Vagina (tissue), 2 donors: ENCODE measurements around the gene ADCY7.

Experiments
- CTCF ChIP-seq, 3 experiments: fragments of 450-650 bp in 2 of 3; fragments of 200-600 bp in 1 of 3; sonication (generic) in 1 of 3; IDR thresholded peaks; one replicate each; pipeline ENCODE4 v1.5.1; 2017 to 2019; ENCODE audit warnings: antibody characterized with exemption in 3 of 3, mild to moderate bottlenecking in 2 of 3, moderate library complexity in 2 of 3
- POLR2A ChIP-seq, 2 donors: fragments of 450-650 bp; IDR thresholded peaks; one replicate each; pipeline ENCODE4 v1.6.1; 2017; ENCODE audit warnings: antibody characterized with exemption in 2 of 2, mild to moderate bottlenecking in 2 of 2, moderate library complexity in 2 of 2
- POLR2AphosphoS5 ChIP-seq, 2 donors: sonication (generic); formaldehyde crosslinking; IDR thresholded peaks; one replicate each; pipeline ENCODE4 v1.9.0; 2017; ENCODE audit warnings: antibody characterized with exemption in 2 of 2, mild to moderate bottlenecking in 2 of 2, low read depth in 1 of 2; ENCODE audit not compliant: insufficient read depth in 1 of 2

DNA sequence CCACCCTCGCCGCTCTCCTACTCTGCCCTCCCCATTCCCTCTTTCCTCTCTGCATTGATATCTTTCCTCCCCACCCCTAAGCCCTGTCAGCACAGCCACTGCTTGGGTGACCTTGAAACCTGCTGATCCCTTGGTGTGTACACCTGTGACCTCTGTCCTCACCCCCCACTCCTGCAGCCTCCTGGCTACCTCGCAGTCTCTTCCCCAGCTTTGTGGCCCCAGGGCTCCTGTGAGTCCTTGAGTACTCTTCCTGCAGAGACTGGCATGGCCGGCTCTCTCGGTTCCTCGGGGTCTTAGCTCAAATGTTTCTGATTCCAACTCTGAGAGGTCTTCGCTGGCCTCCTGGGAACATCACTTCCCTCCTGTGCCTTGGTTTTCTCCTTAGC, 31.7 kb downstream of the ADCY7 start:
- no peak for TF ChIP-seq CTCF (IDR thresholded peaks at IDR 0.05)
- no peak for TF ChIP-seq POLR2A (IDR thresholded peaks at IDR 0.05)
- TF ChIP-seq POLR2AphosphoS5 (IDR thresholded peaks at IDR 0.05; ENCODE audit: insufficient read depth in 1 of 2, low read depth in 1 of 2): no peak
